Endodermal cell (in vitro differentiated cells): Measurements from ENCODE around the gene ADAMTS17. TPM values are rescaled to one million over a fixed set of nuclear protein-coding genes. Genes with fewer than 3 reads are reported as not detected.
A peak's percentile ranks its signal among the peaks of the same experiment; 100 is the strongest.

Source experiments
- DNase-seq: peaks from one replicate; pipeline ENCODE4 v3.0.0-alpha.2; 2017
- H3K27ac ChIP-seq: 2 replicates; pipeline ENCODE4 v1.5.1; 2013; ENCODE audit warnings: mild to moderate bottlenecking, low read depth, low read length, moderate library complexity
- H3K27me3 ChIP-seq: 2 replicates; pipeline ENCODE4 v1.6.1; 2013; ENCODE audit warnings: mild to moderate bottlenecking, low read length, moderate library complexity; ENCODE audit not compliant: insufficient read depth, control insufficient read depth, poor library complexity, severe bottlenecking
- H3K36me3 ChIP-seq: 2 replicates; pipeline ENCODE4 v1.7.0; 2013; ENCODE audit warnings: mild to moderate bottlenecking, low read length, moderate library complexity; ENCODE audit not compliant: control insufficient read depth, insufficient read depth
- H3K4me1 ChIP-seq: one replicate; pipeline ENCODE4 v1.7.0; 2013; ENCODE audit warnings: low read length; ENCODE audit not compliant: control insufficient read depth, insufficient read depth
- H3K4me3 ChIP-seq: 2 replicates; pipeline ENCODE4 v1.5.1; 2013; ENCODE audit warnings: mild to moderate bottlenecking, low read length, moderate library complexity
- H3K9ac ChIP-seq: 2 replicates; pipeline ENCODE4 v1.6.1; 2013; ENCODE audit warnings: mild to moderate bottlenecking, low read length, moderate library complexity; ENCODE audit not compliant: poor library complexity, severe bottlenecking; ENCODE audit errors: extremely low read depth
- H3K9me3 ChIP-seq: 2 replicates; pipeline ENCODE4 v1.6.1; 2013; ENCODE audit warnings: mild to moderate bottlenecking, low read length, moderate library complexity; ENCODE audit not compliant: control insufficient read depth
- H3K27ac Mint-ChIP-seq: 2 replicates; pipeline ENCODE4 v1.8.0; 2020; ENCODE audit warnings: mixed read lengths
- H3K27me3 Mint-ChIP-seq: 2 replicates; pipeline ENCODE4 v1.8.0; 2021; ENCODE audit warnings: mild to moderate bottlenecking, mixed read lengths; ENCODE audit not compliant: insufficient read depth
- H3K36me3 Mint-ChIP-seq: 2 replicates; pipeline ENCODE4 v1.8.0; 2020; ENCODE audit warnings: low read depth, mixed read lengths
- H3K4me1 Mint-ChIP-seq: 2 replicates; pipeline ENCODE4 v1.8.0; 2020; ENCODE audit warnings: mixed read lengths
- H3K4me3 Mint-ChIP-seq: 2 replicates; pipeline ENCODE4 v1.8.0; 2020; ENCODE audit warnings: mild to moderate bottlenecking, moderate library complexity, mixed read lengths
- H3K9me3 Mint-ChIP-seq: 2 replicates; pipeline ENCODE4 v1.8.0; 2020; ENCODE audit warnings: mild to moderate bottlenecking, mixed read lengths
- CTCF ChIP-seq: fragments of 200-600 bp; sonication (generic); conservative IDR thresholded peaks from 2 replicates; pipeline ENCODE4 v1.5.0; 2021; ENCODE audit warnings: antibody characterized with exemption, mild to moderate bottlenecking
- WGBS, 2 experiments: methylation state at CpG; one replicate each; pipeline versions ENCODE4 v1.1.5 to v1.1.7; 2013; ENCODE audit warnings: missing lambda C conversion rate in 2 of 2, mixed read lengths in 1 of 2; ENCODE audit not compliant: insufficient coverage in 1 of 2, insufficient read length in 1 of 2; 5-methylcytosine and 5-hydroxymethylcytosine counted together
- total RNA-seq, 2 donors: library from RNA; stranded (reverse); fragmentation: NEBNext Ultra II Directional in 1 of 2; extraction: Animal tissue kit (Norgen Biotek cat#: 25700) in 1 of 2; gene quantifications; 2 replicates in 1 of 2; 3 replicates in 1 of 2; pipeline ENCODE4 v1.2.1, GENCODE V29; 2021

The ADAMTS17 gene
- total RNA-seq, 2 donors from 2014 or later = 0.82 to 2.3 TPM

GRCh38 chr15:100001405-100001804 lies 340.4 kb downstream of the ADAMTS17 start:
- Histone ChIP-seq H3K27ac (no peak overlapping the region), H3K27me3 (no peaks in the 10 kb centered on the region), H3K4me1 (peaks cover 5% of the 10 kb centered on the region), H3K9me3 (no peaks in the 10 kb centered on the region), H3K36me3 (no peaks in the 10 kb centered on the region), H3K9ac (no peak overlapping the region), H3K4me3 (no peak overlapping the region)
- H3K4me3 Mint-ChIP-seq = no peak overlapping the region
- no peak overlapping the region for H3K27ac Mint-ChIP-seq
- no peaks in the 10 kb centered on the region for H3K36me3 Mint-ChIP-seq
- WGBS, 2 experiments = 95% methylated on average over 7 to 10 of the region's 10 CpGs
- DNase-seq = no peak
- peaks cover 2% of the 10 kb centered on the region for H3K27me3 Mint-ChIP-seq
- H3K9me3 Mint-ChIP-seq = no peaks in the 10 kb centered on the region
- TF ChIP-seq CTCF = no peak
- peaks cover 17% of the 10 kb centered on the region for H3K4me1 Mint-ChIP-seq

GRCh38 chr15:99999282-100000070 lies 342.3 kb downstream of the ADAMTS17 start:
- 93 to 96% methylated on average over 11 to 19 of the region's 19 CpGs for WGBS, 2 experiments
- Histone ChIP-seq H3K4me1 (peaks cover 9% of the 10 kb centered on the region), H3K9ac (no peak overlapping the region), H3K27ac (no peak overlapping the region), H3K36me3 (no peaks in the 10 kb centered on the region), H3K4me3 (no peak overlapping the region), H3K27me3 (no peaks in the 10 kb centered on the region), H3K9me3 (no peaks in the 10 kb centered on the region)
- DNase-seq = peak; percentile 38
- TF ChIP-seq CTCF = no peak
- Mint-ChIP-seq H3K4me1 (peaks cover 32% of the 10 kb centered on the region), H3K36me3 (no peaks in the 10 kb centered on the region), H3K27ac (no peak overlapping the region), H3K27me3 (peaks cover 2% of the 10 kb centered on the region), H3K4me3 (no peak overlapping the region), H3K9me3 (no peaks in the 10 kb centered on the region)

- H3K9me3 ChIP-seq = no peaks in the 10 kb centered on the region
- Mint-ChIP-seq H3K4me3 (no peak overlapping the region), H3K27ac (no peak overlapping the region), H3K9me3 (no peaks in the 10 kb centered on the region), H3K27me3 (peaks cover 2% of the 10 kb centered on the region), H3K36me3 (no peaks in the 10 kb centered on the region), H3K4me1 (peaks cover 35% of the 10 kb centered on the region)
- 90 to 94% methylated on average over 12 of the region's 12 CpGs for WGBS, 2 experiments
- no peaks in the 10 kb centered on the region for H3K27me3 ChIP-seq
- no peak overlapping the region for H3K4me3 ChIP-seq
- H3K9ac ChIP-seq = no peak overlapping the region
- H3K4me1 ChIP-seq = peaks cover 9% of the 10 kb centered on the region
- no peak for TF ChIP-seq CTCF
- no peak overlapping the region for H3K27ac ChIP-seq
- no peaks in the 10 kb centered on the region for H3K36me3 ChIP-seq
- DNase-seq = peak; percentile 31
These were observed 343.1 kb downstream of the ADAMTS17 start for GRCh38 chr15:99998661-99999101.
